K562 (cell line): ENCODE results near the gene ADD1. TPM values are rescaled to one million over a fixed set of nuclear protein-coding genes. Genes with fewer than 3 reads are reported as not detected.
A peak's percentile ranks its signal among the peaks of the same experiment; 100 is the strongest.

Experiments
- E2F8 ChIP-seq: fragments of 450-650 bp; IDR thresholded peaks from 2 replicates; pipeline ENCODE4 v1.7.1; 2018; ENCODE audit warnings: mild to moderate bottlenecking, low read depth; ENCODE audit not compliant: partially characterized antibody
- FOXK2 ChIP-seq, 2 experiments: fragments of 450-650 bp; IDR thresholded peaks in 1 of 2; conservative IDR thresholded peaks in 1 of 2; 2 replicates each; pipeline ENCODE4 v1.6.1; 2016; ENCODE audit warnings: low read depth in 2 of 2, mild to moderate bottlenecking in 1 of 2
- KDM5B ChIP-seq: fragments of 200-600 bp; sonication (generic); IDR thresholded peaks from 2 replicates; pipeline ENCODE4 v1.6.1; 2012; ENCODE audit warnings: low read depth, mild to moderate bottlenecking, moderate library complexity, low read length, control low read depth, inconsistent platforms; ENCODE audit not compliant: insufficient replicate concordance
- NCOA6 ChIP-seq: fragments of 450-650 bp; IDR thresholded peaks from 2 replicates; pipeline ENCODE4 v1.6.1; 2017; ENCODE audit warnings: mild to moderate bottlenecking
- NFRKB ChIP-seq: fragments of 450-650 bp; IDR thresholded peaks from 2 replicates; pipeline ENCODE4 v1.6.1; 2016; ENCODE audit warnings: low read depth
- NKRF ChIP-seq: fragments of 450-650 bp; IDR thresholded peaks from 2 replicates; pipeline ENCODE4 v1.6.1; 2016; ENCODE audit warnings: borderline replicate concordance
- NR0B1 ChIP-seq: fragments of 450-650 bp; IDR thresholded peaks from one replicate; pipeline ENCODE4 v1.6.1; 2018; ENCODE audit warnings: mild to moderate bottlenecking, moderate library complexity; ENCODE audit not compliant: partially characterized antibody
- NR3C1 ChIP-seq: sonication (generic); formaldehyde crosslinking; IDR thresholded peaks from 2 replicates; pipeline ENCODE4 v1.8.1; 2022; ENCODE audit warnings: missing genetic modification reagents
- RBM14 ChIP-seq: fragments of 200-400 bp; formaldehyde crosslinking; IDR thresholded peaks from 2 replicates; pipeline ENCODE4 v1.6.1; 2018; ENCODE audit warnings: low read depth, mild to moderate bottlenecking, low read length, moderate library complexity, borderline replicate concordance; ENCODE audit not compliant: insufficient read depth
- SMAD2 ChIP-seq: fragments of 150-350 bp; IDR thresholded peaks from 2 replicates; pipeline ENCODE4 v1.6.1; 2014; ENCODE audit warnings: low read depth, mild to moderate bottlenecking, low read length
- SUPT5H ChIP-seq: fragments of 450-650 bp; IDR thresholded peaks from 2 replicates; pipeline ENCODE4 v1.6.1; 2016
- TCF3 ChIP-seq: sonication (generic); formaldehyde crosslinking; IDR thresholded peaks from 2 replicates; pipeline ENCODE4 v1.4.0; 2020; ENCODE audit warnings: mild to moderate bottlenecking, missing genetic modification reagents
- USF1 ChIP-seq: sonication (generic); formaldehyde crosslinking; IDR thresholded peaks from 2 replicates; pipeline ENCODE4 v1.9.0; 2022; ENCODE audit warnings: mild to moderate bottlenecking, missing genetic modification reagents
- ZNF639 ChIP-seq, 2 experiments: fragments of 200-800 bp in 1 of 2; sonication (Bioruptor generic) in 1 of 2; sonication (generic) in 1 of 2; formaldehyde crosslinking in 1 of 2; IDR thresholded peaks in 1 of 2; conservative IDR thresholded peaks in 1 of 2; 2 replicates each; pipeline versions ENCODE4 v1.5.0 to v1.6.1; 2016 to 2020; ENCODE audit warnings: missing compliant biosample characterization in 1 of 2, missing genetic modification characterization in 1 of 2, missing genetic modification reagents in 1 of 2
- ZNF778 ChIP-seq: fragments of 450-650 bp; formaldehyde crosslinking; IDR thresholded peaks from 2 replicates; pipeline ENCODE4 v1.4.0; 2020; ENCODE audit warnings: mild to moderate bottlenecking, moderate library complexity
- polyA plus RNA-seq, 8 experiments: library from polyadenylated mRNA; depleted of rRNA in 4 of 8; stranded (reverse) in 5 of 8; unstranded in 3 of 8; fragments of >200 nt; fragmentation: Nextera tagmentation in 2 of 8; fragmentation: Illumina TruSeq in 1 of 8; extraction: Ambion mirVana in 2 of 8; extraction: Trizol in 1 of 8; gene quantifications; 2 replicates each; pipeline versions ENCODE4 v1.2.1 to v1.2.3, GENCODE V29; 2011 to 2014; ENCODE audit warnings: inconsistent platforms in 1 of 8, missing spikeins in 1 of 8
- total RNA-seq, 7 experiments: library from RNA; depleted of rRNA in 6 of 7; stranded (reverse); fragments of >200 nt in 6 of 7; fragmentation: Illumina TruSeq in 2 of 7; extraction: Trizol in 2 of 7; gene quantifications; 2 replicates each; pipeline versions ENCODE4 v1.2.1 to v1.2.3, GENCODE V29; 2011 to 2021; ENCODE audit warnings: low replicate concordance in 1 of 7

Gene ADD1
- total and polyA plus RNA-seq, 9 of the 15 experiments (the other 6 are each of a cell fraction or from before 2014, with no cell fraction given) = 17.5 to 153 (median 74.0) TPM

GRCh38 chr4:2935762-2936743 is 92.4 kb downstream of the ADD1 start (continued):
- no peak for TF ChIP-seq NKRF
- TF ChIP-seq NR3C1 (CRISPR knock-in tag) = no peak
- no peak for TF ChIP-seq NCOA6
- no peak; the same call in 1 of the 2 replicates for TF ChIP-seq TCF3 (CRISPR knock-in tag)
- no peak for TF ChIP-seq NFRKB
- peak in 1 of 2 experiments; percentile 64; a peak in 2 of 4 replicates for TF ChIP-seq FOXK2 (conservative IDR thresholded peaks at IDR 0.05 in 1 of 2, IDR thresholded peaks at IDR 0.05 in 1 of 2; ENCODE audit: low read depth in 2 of 2)
- TF ChIP-seq NR0B1 = no peak
- TF ChIP-seq RBM14 = no peak
- no peak; the same call in 1 of the 2 replicates for TF ChIP-seq USF1 (CRISPR knock-in tag)
- peak; percentile 47 for TF ChIP-seq KDM5B
- TF ChIP-seq E2F8 = no peak
- 0 out of 2 replicates have a peak, but pooled peaks have one; percentile 24 for TF ChIP-seq SUPT5H
- TF ChIP-seq SMAD2 = no peak
- TF ChIP-seq ZNF778 (CRISPR knock-in tag) = no peak
- no peak for TF ChIP-seq ZNF639 (CRISPR knock-in tag; conservative IDR thresholded peaks at IDR 0.05 in 1 of 2, IDR thresholded peaks at IDR 0.05 in 1 of 2)
